Astrocyte of the cerebellum (primary cell): ENCODE results near the gene FBH1.
A peak's percentile ranks its signal among the peaks of the same experiment; 100 is the strongest.
"Not testable (repeated sequence)": the region's sequence is repeated elsewhere in the genome, so short reads cannot be mapped to it uniquely, and the experiment has no call there.

Source experiments
- DNase-seq: peaks from one replicate; pipeline ENCODE4 v3.0.0-alpha.2; 2011; ENCODE audit warnings: low read depth
- H3K4me3 ChIP-seq: 2 replicates; pipeline ENCODE4 v1.5.1; 2011; ENCODE audit warnings: mild to moderate bottlenecking, low read depth, low read length, moderate library complexity
- CTCF ChIP-seq: IDR thresholded peaks from 2 replicates; pipeline ENCODE4 v1.5.1; 2012; ENCODE audit warnings: low read length, low read depth, moderate library complexity, mild to moderate bottlenecking; ENCODE audit errors: missing control alignments
- in situ Hi-C: cut with HindIII; loops from 2 replicates; pipeline ENCODE4 v1.10.0; 2017; ENCODE audit warnings: low sequenced_read_pairs

Gene FBH1

GRCh38 chr10:5956146-5956936 is 66.3 kb downstream of the FBH1 start:
- DNase-seq: no peak
- no peak for TF ChIP-seq CTCF
- no peak overlapping the region for H3K4me3 ChIP-seq
- in situ Hi-C loops: no loop called here

GRCh38 chr10:5958077-5958476 is 68.0 kb downstream of the FBH1 start:
- no peak for TF ChIP-seq CTCF
- no peak overlapping the region for H3K4me3 ChIP-seq
- in situ Hi-C loops: no loop called here
- DNase-seq: peak; percentile 57

- no peak for DNase-seq
- in situ Hi-C loops: no loop called here
- no peak overlapping the region for H3K4me3 ChIP-seq
- no peak for TF ChIP-seq CTCF
Observed at GRCh38 chr10:5958675-5959074, 68.6 kb downstream of the FBH1 start.

GRCh38 chr10:5959142-5959541 is 69.1 kb downstream of the FBH1 start:
- H3K4me3 ChIP-seq: no peak overlapping the region
- TF ChIP-seq CTCF: no peak
- in situ Hi-C loops: no loop called here
- DNase-seq: no peak

GRCh38 chr10:5959581-5960069 is 69.6 kb downstream of the FBH1 start:
- TF ChIP-seq CTCF: no peak
- no peak overlapping the region for H3K4me3 ChIP-seq
- DNase-seq: no peak
- in situ Hi-C loops: no loop called here

GRCh38 chr10:5960070-5960972 is 70.3 kb downstream of the FBH1 start:
- in situ Hi-C loops: no loop called here
- no peak for DNase-seq
- TF ChIP-seq CTCF: no peak
- no peak overlapping the region for H3K4me3 ChIP-seq

GRCh38 chr10:5960973-5961275 is 70.9 kb downstream of the FBH1 start:
- H3K4me3 ChIP-seq, in situ Hi-C loops, DNase-seq: not testable (repeated sequence)
